K562 treated with DMSO at 1 percent for 4 hours (cell line): Measurements from ENCODE around the gene RAB6C. TPM values are rescaled to one million over a fixed set of nuclear protein-coding genes. Genes with fewer than 3 reads are reported as not detected.

ENCODE experiments used
- total RNA-seq: library from RNA; unstranded; fragments of 300-600 nt; gene quantifications from 2 replicates; pipeline ENCODE4 v1.2.3, GENCODE V29; 2022; ENCODE audit not compliant: insufficient read depth

Gene RAB6C
- not detected in 2 replicates for total RNA-seq

GRCh38 chr2:129979629-129980155, at the start of gene RAB6C:
Gene RAB6C, plus strand, starts transcription at chr2:129979666. Its CDS starts 450 bp downstream, at chr2:129980116.

Other genes starting within 250 kb of the RAB6C start
- not detected in 2 replicates for gene POTEF, start 149.6 kb downstream of the RAB6C start, total RNA-seq
- gene CCDC74B, start 165.4 kb downstream of the RAB6C start, total RNA-seq = 3.3 TPM in 1 of 2 replicates, not detected in the other
- 62.5 and 78.4 TPM in 2 replicates for gene SMPD4, start 201.9 kb downstream of the RAB6C start, total RNA-seq
- 404 and 429 TPM in 2 replicates for gene MZT2B, start 202.6 kb downstream of the RAB6C start, total RNA-seq
- not detected in 2 replicates for gene TUBA3E, start 218.8 kb downstream of the RAB6C start, total RNA-seq